MCF 10A (cell line): ENCODE results near the gene PTPN23. TPM values are rescaled to one million over a fixed set of nuclear protein-coding genes. Genes with fewer than 3 reads are reported as not detected.

Experiments
- Bru-seq: library from RNA; stranded (reverse); fragments of 400-500 nt; gene quantifications from one replicate; lab custom pipeline; 2021; lab: Mats Ljungman, UMichigan
- BruChase-seq, 2 experiments: library from RNA; stranded (reverse); fragments of 400-500 nt; gene quantifications; one replicate each; lab custom pipeline; 2021; lab: Mats Ljungman, UMichigan
- BruUV-seq: library from RNA; stranded (reverse); fragments of 400-500 nt; replicated peaks from 2 replicates; lab custom pipeline; 2021; lab: Mats Ljungman, UMichigan
- CTCF ChIA-PET: fragments of 300-600 bp; sonication (Branson Sonifier 250); formaldehyde crosslinking; extraction: SDS; loops from one replicate; lab custom pipeline; 2021; ENCODE audit warnings: antibody characterized with exemption, inconsistent platforms; lab: Yijun Ruan, JAX
- POLR2A ChIA-PET: fragments of 300-600, 350-650 bp; sonication (Branson Sonifier 250); formaldehyde crosslinking; extraction: SDS; loops from one replicate; lab custom pipeline; 2020; ENCODE audit warnings: antibody characterized with exemption, inconsistent platforms; lab: Yijun Ruan, JAX
- DNase-seq: peaks from one replicate; pipeline ENCODE4 v3.0.0-alpha.2; 2018; ENCODE audit not compliant: unreplicated experiment
- H3K27ac Mint-ChIP-seq: one replicate; pipeline ENCODE4 v1.8.0; 2022; ENCODE audit warnings: mild to moderate bottlenecking, low read depth, mixed read lengths; ENCODE audit not compliant: unreplicated experiment
- H3K27me3 Mint-ChIP-seq: one replicate; pipeline ENCODE4 v1.8.0; 2022; ENCODE audit warnings: mixed read lengths; ENCODE audit not compliant: insufficient read depth, unreplicated experiment
- H3K36me3 Mint-ChIP-seq: one replicate; pipeline ENCODE4 v1.8.0; 2022; ENCODE audit warnings: mild to moderate bottlenecking, moderate library complexity, mixed read lengths; ENCODE audit not compliant: insufficient read depth, unreplicated experiment
- H3K4me1 Mint-ChIP-seq: one replicate; pipeline ENCODE4 v1.8.0; 2022; ENCODE audit warnings: mixed read lengths; ENCODE audit not compliant: insufficient read depth, unreplicated experiment
- H3K4me3 Mint-ChIP-seq: one replicate; pipeline ENCODE4 v1.8.0; 2022; ENCODE audit warnings: mild to moderate bottlenecking, moderate library complexity, mixed read lengths; ENCODE audit not compliant: unreplicated experiment
- H3K9me3 Mint-ChIP-seq: one replicate; pipeline ENCODE4 v1.8.0; 2022; ENCODE audit warnings: mixed read lengths; ENCODE audit not compliant: unreplicated experiment
- CTCF ChIP-seq: fragments of 200-600 bp; IDR thresholded peaks from one replicate; pipeline ENCODE4 v1.8.0; 2022; ENCODE audit warnings: antibody characterized with exemption, mild to moderate bottlenecking; ENCODE audit not compliant: unreplicated experiment
- intact Hi-C: fragments of 100-400 bp; cut with micrococcal nuclease; formaldehyde crosslinking; loops from 2 replicates; pipeline ENCODE4 v1.14.1; 2022
- long read RNA-seq: library from polyadenylated mRNA; stranded (forward); transcript quantifications from one replicate; pipeline ENCODE4 v2.0.0, GENCODE V29; 2022
- total RNA-seq: library from RNA; stranded (reverse); gene quantifications from 2 replicates; pipeline ENCODE4 v1.2.3, GENCODE V29; 2022

PTPN23 gene, protein sequence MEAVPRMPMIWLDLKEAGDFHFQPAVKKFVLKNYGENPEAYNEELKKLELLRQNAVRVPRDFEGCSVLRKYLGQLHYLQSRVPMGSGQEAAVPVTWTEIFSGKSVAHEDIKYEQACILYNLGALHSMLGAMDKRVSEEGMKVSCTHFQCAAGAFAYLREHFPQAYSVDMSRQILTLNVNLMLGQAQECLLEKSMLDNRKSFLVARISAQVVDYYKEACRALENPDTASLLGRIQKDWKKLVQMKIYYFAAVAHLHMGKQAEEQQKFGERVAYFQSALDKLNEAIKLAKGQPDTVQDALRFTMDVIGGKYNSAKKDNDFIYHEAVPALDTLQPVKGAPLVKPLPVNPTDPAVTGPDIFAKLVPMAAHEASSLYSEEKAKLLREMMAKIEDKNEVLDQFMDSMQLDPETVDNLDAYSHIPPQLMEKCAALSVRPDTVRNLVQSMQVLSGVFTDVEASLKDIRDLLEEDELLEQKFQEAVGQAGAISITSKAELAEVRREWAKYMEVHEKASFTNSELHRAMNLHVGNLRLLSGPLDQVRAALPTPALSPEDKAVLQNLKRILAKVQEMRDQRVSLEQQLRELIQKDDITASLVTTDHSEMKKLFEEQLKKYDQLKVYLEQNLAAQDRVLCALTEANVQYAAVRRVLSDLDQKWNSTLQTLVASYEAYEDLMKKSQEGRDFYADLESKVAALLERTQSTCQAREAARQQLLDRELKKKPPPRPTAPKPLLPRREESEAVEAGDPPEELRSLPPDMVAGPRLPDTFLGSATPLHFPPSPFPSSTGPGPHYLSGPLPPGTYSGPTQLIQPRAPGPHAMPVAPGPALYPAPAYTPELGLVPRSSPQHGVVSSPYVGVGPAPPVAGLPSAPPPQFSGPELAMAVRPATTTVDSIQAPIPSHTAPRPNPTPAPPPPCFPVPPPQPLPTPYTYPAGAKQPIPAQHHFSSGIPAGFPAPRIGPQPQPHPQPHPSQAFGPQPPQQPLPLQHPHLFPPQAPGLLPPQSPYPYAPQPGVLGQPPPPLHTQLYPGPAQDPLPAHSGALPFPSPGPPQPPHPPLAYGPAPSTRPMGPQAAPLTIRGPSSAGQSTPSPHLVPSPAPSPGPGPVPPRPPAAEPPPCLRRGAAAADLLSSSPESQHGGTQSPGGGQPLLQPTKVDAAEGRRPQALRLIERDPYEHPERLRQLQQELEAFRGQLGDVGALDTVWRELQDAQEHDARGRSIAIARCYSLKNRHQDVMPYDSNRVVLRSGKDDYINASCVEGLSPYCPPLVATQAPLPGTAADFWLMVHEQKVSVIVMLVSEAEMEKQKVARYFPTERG (N-terminal part only)
- total RNA-seq (44.5 and 46.9 TPM in 2 replicates), Bru-seq, nascent RNA (percentile 67 among the genes with signal in this experiment), BruChase-seq, experiment 1, labeled RNA remaining after a 6-hour chase (percentile 75 among the genes with signal in this experiment), BruChase-seq, experiment 2, labeled RNA remaining after a 2-hour chase (percentile 65 among the genes with signal in this experiment)
- long read RNA-seq, full-length matches to known transcripts = 1 of 16 reads
- long read RNA-seq, partial matches to known transcripts = 14 of 16 reads
- long read RNA-seq, other reads (novel, unspliced or antisense) = 1 of 16 reads

- H3K27me3 Mint-ChIP-seq = no peaks in the 10 kb centered on the region
- peaks cover 31% of the 10 kb centered on the region for H3K4me1 Mint-ChIP-seq
- intact Hi-C loops = loop anchor here (1.0 to 5.0 kb wide), 2 partner anchors 20 to 98 kb away; partner anchors contain the start of genes KIF9 and KLHL18
- ChIA-PET POLR2A (interaction anchor here (0.6 to 2.0 kb wide), 36 partner anchors 8 to 948 kb away, joined by 3 to 13 read pairs (median 4); partner anchors contain the start of genes ALS2CL, CCDC12, DHX30 and KIF9), CTCF (interaction anchor here (0.6 to 1.3 kb wide), 6 partner anchors 9 to 676 kb away, joined by 3 to 6 read pairs (median 3); no protein-coding TSS in a partner anchor)
- peak within 1 kb of the TSS; percentile 97 for H3K4me3 Mint-ChIP-seq
- peaks cover 17% of the 10 kb centered on the region for H3K36me3 Mint-ChIP-seq
- no TSS peak for BruUV-seq
- peak; percentile 99 for DNase-seq
- H3K27ac Mint-ChIP-seq = peak within 1 kb of the TSS; percentile 99
- no peaks in the 10 kb centered on the region for H3K9me3 Mint-ChIP-seq
- no peak for TF ChIP-seq CTCF
Measured at GRCh38 chr3:47380601-47381316, at the start of gene PTPN23. Gene PTPN23 (plus strand): TSS chr3:47381021. CDS start chr3:47381097, 76 bp downstream.

GRCh38 chr3:47333907-47334306, 46.9 kb upstream of the PTPN23 start:
- CTCF ChIA-PET = interaction anchor here (0.7 to 1.1 kb wide), 2 partner anchors 25 to 168 kb away, joined by 3 read pairs; no protein-coding TSS in a partner anchor

More at GRCh38 chr3:47333907-47334306, 46.9 kb upstream of the PTPN23 start:
- no peaks in the 10 kb centered on the region for H3K27me3 Mint-ChIP-seq
- POLR2A ChIA-PET = no interaction called here
- H3K4me1 Mint-ChIP-seq = no peaks in the 10 kb centered on the region
- H3K36me3 Mint-ChIP-seq = peaks cover 76% of the 10 kb centered on the region
- H3K9me3 Mint-ChIP-seq = no peaks in the 10 kb centered on the region
- no peak overlapping the region for H3K27ac Mint-ChIP-seq
- no peak for DNase-seq
- BruUV-seq = no TSS peak
- intact Hi-C loops = no loop called here
- H3K4me3 Mint-ChIP-seq = no peak overlapping the region
- no peak for TF ChIP-seq CTCF
